ENCODE data around the gene DNAJB4.

- peak; percentile 6 for TF ChIP-seq CTCF (IDR thresholded peaks at IDR 0.05; ENCODE audit: poor library complexity)
- no peak for TF ChIP-seq EZH2 (IDR thresholded peaks at IDR 0.05; ENCODE audit: borderline replicate concordance)
- TF ChIP-seq EZH2phosphoT487 (IDR thresholded peaks at IDR 0.05; ENCODE audit: low read depth, severe bottlenecking, unreplicated experiment) = no peak
These were observed 42.4 kb downstream of the DNAJB4 start for GRCh38 chr1:78047106-78047505.
